Measurements from ENCODE around the gene RTN4RL2. TPM values are rescaled to one million over a fixed set of nuclear protein-coding genes. Genes with fewer than 3 reads are reported as not detected.

The RTN4RL2 gene
- total RNA-seq, 2 donors from 2014 or later, result 0.97 to 1.5 TPM

DNA sequence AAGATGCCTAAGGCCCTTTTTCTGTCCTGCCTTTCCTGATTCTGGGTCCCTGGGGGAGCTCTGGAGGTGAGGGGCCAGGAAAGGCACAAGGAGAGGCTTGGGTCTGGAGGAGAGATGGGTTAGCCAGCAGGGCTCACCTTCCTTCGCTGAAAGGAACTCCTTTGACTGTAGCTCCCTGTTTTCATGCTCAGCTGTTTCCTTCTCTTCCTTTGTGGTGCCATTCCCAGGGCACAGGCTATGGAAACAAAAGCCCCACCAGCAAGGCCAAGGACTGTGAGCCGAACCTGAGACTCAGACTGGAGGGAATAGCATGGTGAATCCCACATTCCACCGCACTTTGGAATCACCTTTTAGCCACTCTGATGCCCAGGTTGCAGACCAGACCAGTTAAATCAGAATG lies 43.9 kb upstream of the RTN4RL2 start:
- Histone ChIP-seq H3K4me3 (ENCODE audit: low read length) (no peak overlapping the region), H3K27ac (ENCODE audit: low read depth, low read length) (no peak overlapping the region), H3K9ac (ENCODE audit: extremely low read depth, low read length, poor library complexity, severe bottlenecking) (no peak overlapping the region), H3K27me3 (ENCODE audit: control insufficient read depth, insufficient read depth, low read length, poor library complexity, severe bottlenecking) (no peaks in the 10 kb centered on the region), H3K36me3 (ENCODE audit: control insufficient read depth, insufficient read depth, low read length) (peaks cover 8% of the 10 kb centered on the region), H3K4me1 (ENCODE audit: control insufficient read depth, insufficient read depth, low read length) (no peaks in the 10 kb centered on the region), H3K9me3 (ENCODE audit: control insufficient read depth, low read length) (no peaks in the 10 kb centered on the region)
- DNase-seq, result no peak
- Mint-ChIP-seq H3K9me3 (no peaks in the 10 kb centered on the region), H3K4me3 (no peak overlapping the region), H3K36me3 (ENCODE audit: low read depth) (peaks cover 36% of the 10 kb centered on the region), H3K27me3 (ENCODE audit: insufficient read depth) (no peaks in the 10 kb centered on the region), H3K4me1 (no peaks in the 10 kb centered on the region), H3K27ac (no peak overlapping the region)
- 91 to 96% methylated on average over 3 of the region's 3 CpGs for WGBS, 2 experiments (ENCODE audit: insufficient coverage in 1 of 2, insufficient read length in 1 of 2)
- TF ChIP-seq, protein P1, sequence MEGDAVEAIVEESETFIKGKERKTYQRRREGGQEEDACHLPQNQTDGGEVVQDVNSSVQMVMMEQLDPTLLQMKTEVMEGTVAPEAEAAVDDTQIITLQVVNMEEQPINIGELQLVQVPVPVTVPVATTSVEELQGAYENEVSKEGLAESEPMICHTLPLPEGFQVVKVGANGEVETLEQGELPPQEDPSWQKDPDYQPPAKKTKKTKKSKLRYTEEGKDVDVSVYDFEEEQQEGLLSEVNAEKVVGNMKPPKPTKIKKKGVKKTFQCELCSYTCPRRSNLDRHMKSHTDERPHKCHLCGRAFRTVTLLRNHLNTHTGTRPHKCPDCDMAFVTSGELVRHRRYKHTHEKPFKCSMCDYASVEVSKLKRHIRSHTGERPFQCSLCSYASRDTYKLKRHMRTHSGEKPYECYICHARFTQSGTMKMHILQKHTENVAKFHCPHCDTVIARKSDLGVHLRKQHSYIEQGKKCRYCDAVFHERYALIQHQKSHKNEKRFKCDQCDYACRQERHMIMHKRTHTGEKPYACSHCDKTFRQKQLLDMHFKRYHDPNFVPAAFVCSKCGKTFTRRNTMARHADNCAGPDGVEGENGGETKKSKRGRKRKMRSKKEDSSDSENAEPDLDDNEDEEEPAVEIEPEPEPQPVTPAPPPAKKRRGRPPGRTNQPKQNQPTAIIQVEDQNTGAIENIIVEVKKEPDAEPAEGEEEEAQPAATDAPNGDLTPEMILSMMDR (conservative IDR thresholded peaks at IDR 0.05), result no peak

DNA sequence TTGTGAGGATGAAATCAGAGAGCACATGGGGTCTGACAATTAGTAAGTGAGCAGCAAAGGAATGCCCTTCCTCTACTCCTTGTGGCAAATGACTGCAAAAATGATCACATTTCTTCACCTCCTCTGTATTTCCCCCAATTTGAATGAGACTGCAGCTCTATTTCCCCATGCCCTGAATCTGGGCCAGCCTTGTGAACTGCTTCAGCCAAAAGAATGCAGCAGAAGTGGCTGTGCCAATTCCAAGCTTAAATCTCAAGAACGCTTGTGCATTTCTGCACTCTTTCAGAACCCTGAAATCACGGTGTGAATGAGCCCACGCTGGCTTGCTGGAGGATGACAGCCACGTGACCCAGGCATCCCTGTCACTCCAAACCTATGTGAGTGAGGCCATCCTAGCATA lies 43.3 kb upstream of the RTN4RL2 start:
- no peak overlapping the region for H3K9ac ChIP-seq (ENCODE audit: extremely low read depth, low read length, poor library complexity, severe bottlenecking)
- peaks cover 34% of the 10 kb centered on the region for H3K36me3 Mint-ChIP-seq (ENCODE audit: low read depth)
- WGBS, 2 experiments (ENCODE audit: insufficient coverage in 1 of 2, insufficient read length in 1 of 2), result 93 to 96% methylated on average over 4 of the region's 4 CpGs

DNA sequence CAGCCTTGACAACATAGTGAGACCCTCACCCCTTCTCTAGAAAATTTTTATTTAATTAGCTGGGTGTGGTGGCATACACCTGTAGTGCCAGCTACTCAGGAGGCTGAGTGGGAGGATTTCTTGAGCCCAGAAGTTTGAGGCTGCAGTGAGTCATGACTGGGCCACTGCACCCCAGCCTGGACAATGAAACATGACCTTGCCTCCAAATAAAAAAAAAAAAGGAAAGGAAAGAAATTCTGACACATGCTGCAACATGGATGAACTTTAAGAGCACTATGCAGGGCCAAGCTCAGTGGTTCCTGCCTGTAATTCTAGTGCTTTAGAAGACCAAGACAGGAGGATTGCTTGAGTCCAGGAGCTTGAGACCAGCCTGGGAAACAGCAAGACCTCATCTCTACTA lies 42.2 kb upstream of the RTN4RL2 start:
- no peaks in the 10 kb centered on the region for H3K27me3 Mint-ChIP-seq (ENCODE audit: insufficient read depth)
- H3K36me3 Mint-ChIP-seq (ENCODE audit: low read depth), result peaks cover 36% of the 10 kb centered on the region
- H3K4me3 ChIP-seq (ENCODE audit: low read length), result no peak overlapping the region
- no peak overlapping the region for H3K9ac ChIP-seq (ENCODE audit: extremely low read depth, low read length, poor library complexity, severe bottlenecking)
- H3K4me1 Mint-ChIP-seq, result no peaks in the 10 kb centered on the region
- DNase-seq, result no peak
- TF ChIP-seq, protein P1 (conservative IDR thresholded peaks at IDR 0.05), result no peak
- H3K27me3 ChIP-seq (ENCODE audit: control insufficient read depth, insufficient read depth, low read length, poor library complexity, severe bottlenecking), result no peaks in the 10 kb centered on the region
- H3K9me3 Mint-ChIP-seq, result no peaks in the 10 kb centered on the region
- no peak overlapping the region for H3K4me3 Mint-ChIP-seq
- H3K27ac ChIP-seq (ENCODE audit: low read depth, low read length), result no peak overlapping the region
- no peak overlapping the region for H3K27ac Mint-ChIP-seq
- no peaks in the 10 kb centered on the region for H3K9me3 ChIP-seq (ENCODE audit: control insufficient read depth, low read length)
- no peaks in the 10 kb centered on the region for H3K4me1 ChIP-seq (ENCODE audit: control insufficient read depth, insufficient read depth, low read length)
- peaks cover 8% of the 10 kb centered on the region for H3K36me3 ChIP-seq (ENCODE audit: control insufficient read depth, insufficient read depth, low read length)

More for the DNA sequence above, 43.3 kb upstream of the RTN4RL2 start:
- Histone ChIP-seq H3K4me3 (ENCODE audit: low read length) (no peak overlapping the region), H3K9me3 (ENCODE audit: control insufficient read depth, low read length) (no peaks in the 10 kb centered on the region), H3K27me3 (ENCODE audit: control insufficient read depth, insufficient read depth, low read length, poor library complexity, severe bottlenecking) (no peaks in the 10 kb centered on the region), H3K27ac (ENCODE audit: low read depth, low read length) (no peak overlapping the region), H3K36me3 (ENCODE audit: control insufficient read depth, insufficient read depth, low read length) (peaks cover 8% of the 10 kb centered on the region), H3K4me1 (ENCODE audit: control insufficient read depth, insufficient read depth, low read length) (no peaks in the 10 kb centered on the region)
- no peak overlapping the region for H3K4me3 Mint-ChIP-seq
- no peaks in the 10 kb centered on the region for H3K27me3 Mint-ChIP-seq (ENCODE audit: insufficient read depth)
- TF ChIP-seq, protein P1 (conservative IDR thresholded peaks at IDR 0.05), result no peak
- H3K4me1 Mint-ChIP-seq, result no peaks in the 10 kb centered on the region
- DNase-seq, result no peak
- no peaks in the 10 kb centered on the region for H3K9me3 Mint-ChIP-seq
- H3K27ac Mint-ChIP-seq, result no peak overlapping the region

All from endodermal cell (in vitro differentiated cells).